Natural killer cell (primary cell): ENCODE measurements around the gene TMEM183A. TPM values are rescaled to one million over a fixed set of nuclear protein-coding genes. Genes with fewer than 3 reads are reported as not detected.

Source experiments
- ATAC-seq, 3 donors: fragments of 150-1000 bp in 2 of 3; fragments of 200-7000 bp in 1 of 3; cut with Tn5 transposase; 1 replicate in 1 of 3; 2 replicates in 2 of 3; pipeline ENCODE4 v1.10.0; 2021; ENCODE audit warnings: mild to moderate bottlenecking in 2 of 3, moderate library complexity in 2 of 3
- DNase-seq, 2 donors: peaks; one replicate each; pipeline versions ENCODE4 v3.0.0 to v3.0.0-alpha.2; 2013 to 2021; ENCODE audit warnings: mixed read lengths in 1 of 2
- H3K27ac ChIP-seq: one replicate; pipeline ENCODE4 v1.5.1; 2013; ENCODE audit warnings: mild to moderate bottlenecking, low read length
- H3K27me3 ChIP-seq: one replicate; pipeline ENCODE4 v1.6.1; 2013; ENCODE audit warnings: low read length; ENCODE audit not compliant: control insufficient read depth, insufficient read depth
- H3K36me3 ChIP-seq: one replicate; pipeline ENCODE4 v1.6.1; 2013; ENCODE audit warnings: low read length; ENCODE audit not compliant: control insufficient read depth, insufficient read depth
- H3K4me1 ChIP-seq: one replicate; pipeline ENCODE4 v1.6.1; 2013; ENCODE audit warnings: low read length; ENCODE audit not compliant: control insufficient read depth, insufficient read depth
- H3K4me3 ChIP-seq: one replicate; pipeline ENCODE4 v1.5.1; 2013; ENCODE audit warnings: low read length
- H3K9me3 ChIP-seq: one replicate; pipeline ENCODE4 v1.6.1; 2013; ENCODE audit warnings: low read length; ENCODE audit not compliant: control insufficient read depth, insufficient read depth
- H3K27ac Mint-ChIP-seq, 2 donors: one replicate each; pipeline ENCODE4 v1.8.0; 2022; ENCODE audit warnings: mild to moderate bottlenecking in 2 of 2, mixed read lengths in 2 of 2, moderate library complexity in 1 of 2
- H3K27me3 Mint-ChIP-seq, 2 donors: one replicate each; pipeline ENCODE4 v1.8.0; 2022; ENCODE audit warnings: low read depth in 2 of 2, mixed read lengths in 2 of 2
- H3K36me3 Mint-ChIP-seq: one replicate; pipeline ENCODE4 v1.8.0; 2022; ENCODE audit warnings: mixed read lengths
- H3K4me1 Mint-ChIP-seq, 2 donors: one replicate each; pipeline ENCODE4 v1.8.0; 2022; ENCODE audit warnings: mixed read lengths in 2 of 2
- H3K4me3 Mint-ChIP-seq: one replicate; pipeline ENCODE4 v1.8.0; 2022; ENCODE audit warnings: mild to moderate bottlenecking, moderate library complexity, mixed read lengths
- H3K9me3 Mint-ChIP-seq, 2 donors: one replicate each; pipeline ENCODE4 v1.8.0; 2022; ENCODE audit warnings: mixed read lengths in 2 of 2
- CTCF ChIP-seq: fragments of 200-600 bp; IDR thresholded peaks from one replicate; pipeline ENCODE4 v1.8.0; 2022; ENCODE audit warnings: antibody characterized with exemption
- WGBS: methylation state at CpG from one replicate; pipeline ENCODE4 v1.1.7; 2013; ENCODE audit warnings: missing lambda C conversion rate; ENCODE audit not compliant: insufficient coverage; 5-methylcytosine and 5-hydroxymethylcytosine counted together
- intact Hi-C: fragments of 100-400 bp; cut with micrococcal nuclease; formaldehyde crosslinking; loops from one replicate; pipeline ENCODE4 v1.14.2; 2022
- total RNA-seq, 4 donors: library from RNA; stranded (reverse); fragments of 120-200 nt in 1 of 4; gene quantifications; one replicate each; pipeline versions ENCODE4 v1.2.3 to v1.2.4, GENCODE V29; 2013 to 2022

The TMEM183A gene
- total RNA-seq, 3 donors from 2014 or later (not counting 1 experiment from before 2014, with no cell fraction given): 127 to 147 (median 143) TPM

- Mint-ChIP-seq H3K27ac (no peak overlapping the region), H3K9me3 (no peaks in the 10 kb centered on the region), H3K36me3 (no peaks in the 10 kb centered on the region), H3K4me1 (no peaks in the 10 kb centered on the region), H3K4me3 (no peak overlapping the region), H3K27me3 (peaks cover 23 to 33% of the 10 kb centered on the region in 2 donors)
- Histone ChIP-seq H3K36me3 (no peaks in the 10 kb centered on the region), H3K4me1 (no peaks in the 10 kb centered on the region), H3K27me3 (no peaks in the 10 kb centered on the region), H3K27ac (no peak overlapping the region), H3K9me3 (no peaks in the 10 kb centered on the region), H3K4me3 (no peak overlapping the region)
- ATAC-seq (no peak), DNase-seq (no peak)
- no peak for TF ChIP-seq CTCF
- intact Hi-C loops: no loop called here
- 89% methylated on average over 23 of the region's 23 CpGs for WGBS
Observed at GRCh38 chr1:203048555-203049051, 41.4 kb downstream of the TMEM183A start.

GRCh38 chr1:203049077-203049476 lies 41.9 kb downstream of the TMEM183A start:
- Mint-ChIP-seq H3K36me3 (no peaks in the 10 kb centered on the region), H3K4me3 (no peak overlapping the region), H3K4me1 (no peaks in the 10 kb centered on the region), H3K27ac (no peak overlapping the region), H3K9me3 (no peaks in the 10 kb centered on the region), H3K27me3 (peaks cover 23 to 33% of the 10 kb centered on the region in 2 donors)
- DNase-seq: no peak
- WGBS: 85% methylated on average over 4 of the region's 4 CpGs
- Histone ChIP-seq H3K27me3 (no peaks in the 10 kb centered on the region), H3K36me3 (no peaks in the 10 kb centered on the region), H3K9me3 (no peaks in the 10 kb centered on the region), H3K4me3 (no peak overlapping the region), H3K27ac (no peak overlapping the region), H3K4me1 (no peaks in the 10 kb centered on the region)
- intact Hi-C loops: no loop called here
- TF ChIP-seq CTCF: no peak
- no peak for ATAC-seq

GRCh38 chr1:203049576-203050180 lies 42.5 kb downstream of the TMEM183A start:
- Mint-ChIP-seq H3K9me3 (no peaks in the 10 kb centered on the region), H3K36me3 (no peaks in the 10 kb centered on the region), H3K27me3 (peaks cover 19 to 33% of the 10 kb centered on the region in 2 donors), H3K27ac (no peak overlapping the region), H3K4me1 (no peaks in the 10 kb centered on the region), H3K4me3 (no peak overlapping the region)
- Histone ChIP-seq H3K9me3 (no peaks in the 10 kb centered on the region), H3K27ac (no peak overlapping the region), H3K4me3 (no peak overlapping the region), H3K4me1 (no peaks in the 10 kb centered on the region), H3K27me3 (no peaks in the 10 kb centered on the region), H3K36me3 (no peaks in the 10 kb centered on the region)
- TF ChIP-seq CTCF: no peak
- 94% methylated on average over 12 of the region's 14 CpGs for WGBS
- intact Hi-C loops: no loop called here
- no peak for DNase-seq
- ATAC-seq: no peak

GRCh38 chr1:203050826-203051225 lies 43.7 kb downstream of the TMEM183A start:
- Mint-ChIP-seq H3K27ac (no peak overlapping the region), H3K4me3 (no peak overlapping the region), H3K27me3 (peaks cover 19 to 33% of the 10 kb centered on the region in 2 donors), H3K9me3 (no peaks in the 10 kb centered on the region), H3K4me1 (no peaks in the 10 kb centered on the region), H3K36me3 (no peaks in the 10 kb centered on the region)
- Histone ChIP-seq H3K27me3 (no peaks in the 10 kb centered on the region), H3K9me3 (no peaks in the 10 kb centered on the region), H3K4me3 (no peak overlapping the region), H3K4me1 (no peaks in the 10 kb centered on the region), H3K27ac (no peak overlapping the region), H3K36me3 (no peaks in the 10 kb centered on the region)
- ATAC-seq (no peak), DNase-seq (no peak)
- no peak for TF ChIP-seq CTCF
- no CpG with 5 or more reads among the region's 4 CpGs for WGBS
- intact Hi-C loops: no loop called here
